Prostate gland (tissue), 2 donors: Measurements from ENCODE around the gene FAM24A. TPM values are rescaled to one million over a fixed set of nuclear protein-coding genes. Genes with fewer than 3 reads are reported as not detected.

Source experiments
- DNase-seq: peaks from one replicate; pipeline ENCODE4 v3.0.0-alpha.2; 2019; ENCODE audit warnings: low spot score
- H3K27ac ChIP-seq, 2 donors: fragments of 200-600 bp; sonication (generic); 2 replicates each; pipeline ENCODE4 v1.5.1; 2017 to 2019
- H3K27me3 ChIP-seq: fragments of 200-600 bp; sonication (generic); replicated peaks from 2 replicates; pipeline ENCODE4 v1.5.1; 2019; ENCODE audit not compliant: insufficient read depth
- H3K36me3 ChIP-seq, 2 donors: fragments of 200-600 bp; sonication (generic); 1 replicate in 1 of 2; 2 replicates in 1 of 2; pipeline versions ENCODE4 v1.5.1 to v1.8.1; 2017 to 2019
- H3K4me1 ChIP-seq: fragments of 200-600 bp; sonication (generic); replicated peaks from 2 replicates; pipeline ENCODE4 v1.5.1; 2019
- H3K4me3 ChIP-seq, 2 donors: fragments of 200-600 bp; sonication (generic); 2 replicates each; pipeline ENCODE4 v1.5.1; 2017 to 2019
- H3K9me3 ChIP-seq: fragments of 200-600 bp; sonication (generic); 2 replicates; pipeline ENCODE4 v1.5.1; 2017
- CTCF ChIP-seq, 4 experiments: fragments of 200-600 bp in 2 of 4; fragments of 450-650 bp in 2 of 4; sonication (generic) in 2 of 4; IDR thresholded peaks; 1 replicate in 3 of 4; 2 replicates in 1 of 4; pipeline ENCODE4 v1.5.1; 2016 to 2019; ENCODE audit warnings: antibody characterized with exemption in 4 of 4, mild to moderate bottlenecking in 2 of 4, moderate library complexity in 2 of 4
- POLR2A ChIP-seq: fragments of 450-650 bp; IDR thresholded peaks from one replicate; pipeline ENCODE4 v1.6.1; 2016; ENCODE audit warnings: antibody characterized with exemption, mild to moderate bottlenecking
- POLR2AphosphoS5 ChIP-seq: sonication (generic); formaldehyde crosslinking; IDR thresholded peaks from one replicate; pipeline ENCODE4 v1.6.1; 2017; ENCODE audit warnings: antibody characterized with exemption
- WGBS: methylation state at CpG from one replicate; pipeline ENCODE4 v1.1.5; 2018; 5-methylcytosine and 5-hydroxymethylcytosine counted together
- intact Hi-C: fragments of 100-400 bp; cut with DNase I; formaldehyde crosslinking; loops from one replicate; pipeline ENCODE4 v1.14.2; 2022
- total RNA-seq, 2 donors: library from RNA; depleted of rRNA; stranded (reverse); fragments of >200 nt; gene quantifications; one replicate each; pipeline ENCODE4 v1.1.0, GENCODE V29; 2016

Gene FAM24A
- total RNA-seq, 2 donors from 2014 or later, result not detected

- TF ChIP-seq POLR2A, result no peak
- no peak for TF ChIP-seq CTCF (IDR thresholded peaks at IDR 0.05)
- no peak for TF ChIP-seq POLR2AphosphoS5
- 28% methylated on average over 5 of the region's 5 CpGs for WGBS
- DNase-seq, result peak; percentile 8
Observed at GRCh38 chr10:122911889-122912484, 1.6 kb downstream of the FAM24A start.

GRCh38 chr10:122915700-122916099, 5.3 kb downstream of the FAM24A start:
- WGBS, result 75% methylated on average over 2 of the region's 2 CpGs
- Histone ChIP-seq H3K4me1 (no peaks in the 10 kb centered on the region), H3K36me3 (no peaks in the 10 kb centered on the region), H3K27me3 (no peaks in the 10 kb centered on the region), H3K4me3 (no peak overlapping the region), H3K27ac (no peak overlapping the region), H3K9me3 (no peaks in the 10 kb centered on the region)
- intact Hi-C loops, result no loop called here
- DNase-seq, result no peak
- TF ChIP-seq POLR2AphosphoS5 (no peak), POLR2A (no peak), CTCF (IDR thresholded peaks at IDR 0.05) (no peak)

More at GRCh38 chr10:122911889-122912484, 1.6 kb downstream of the FAM24A start:
- intact Hi-C loops, result no loop called here
- Histone ChIP-seq H3K4me1 (no peaks in the 10 kb centered on the region), H3K9me3 (no peaks in the 10 kb centered on the region), H3K36me3 (no peaks in the 10 kb centered on the region), H3K27ac (no peak overlapping the region), H3K4me3 (no peak overlapping the region), H3K27me3 (no peaks in the 10 kb centered on the region)

DNA sequence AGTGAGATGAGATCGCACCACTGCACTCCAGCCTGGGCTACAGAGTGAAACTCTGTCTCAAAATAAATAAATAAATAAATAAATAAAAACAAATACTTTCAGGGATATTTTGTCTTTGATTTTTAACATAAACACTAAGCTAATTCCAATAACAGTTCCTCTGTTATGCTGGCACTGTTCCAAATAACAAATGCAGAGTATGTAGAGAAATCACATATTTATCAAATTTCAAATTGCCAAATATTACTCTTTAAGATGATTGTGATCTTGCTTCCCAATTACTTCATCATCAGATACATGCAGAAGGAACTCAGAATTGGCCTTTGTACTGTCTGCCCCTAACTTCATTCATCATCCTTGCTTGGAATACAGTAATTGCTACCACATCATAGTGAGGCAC, 19.7 kb downstream of the FAM24A start:
- Histone ChIP-seq H3K9me3 (no peaks in the 10 kb centered on the region), H3K4me1 (no peaks in the 10 kb centered on the region), H3K4me3 (no peak overlapping the region), H3K27me3 (no peaks in the 10 kb centered on the region), H3K36me3 (no peaks in the 10 kb centered on the region), H3K27ac (no peak overlapping the region)
- whole genome bisulfite sequencing, result 100% methylated on average over 1 of the region's 1 CpG
- no peak for TF ChIP-seq POLR2A
- no peak for TF ChIP-seq CTCF (IDR thresholded peaks at IDR 0.05)
- TF ChIP-seq POLR2AphosphoS5, result no peak
- no peak for DNase-seq
- intact Hi-C loops, result no loop called here

- no peaks in the 10 kb centered on the region for H3K9me3 ChIP-seq
- intact Hi-C loops, result no loop called here
Observed at GRCh38 chr10:122931088-122931906, 20.9 kb downstream of the FAM24A start.

More at GRCh38 chr10:122931088-122931906, 20.9 kb downstream of the FAM24A start:
- Histone ChIP-seq H3K27me3 (no peaks in the 10 kb centered on the region), H3K27ac (no peak overlapping the region), H3K4me3 (no peak overlapping the region), H3K4me1 (no peaks in the 10 kb centered on the region), H3K36me3 (no peaks in the 10 kb centered on the region)
- TF ChIP-seq POLR2AphosphoS5, result no peak
- TF ChIP-seq CTCF (IDR thresholded peaks at IDR 0.05), result no peak
- no peak for TF ChIP-seq POLR2A
- WGBS, result 77% methylated on average over 6 of the region's 6 CpGs
- DNase-seq, result no peak
